HEK293 (cell line): ENCODE data around the gene EVPLL.
"Not testable (repeated sequence)": the region's sequence is repeated elsewhere in the genome, so short reads cannot be mapped to it uniquely, and the experiment has no call there.

ENCODE experiments used
- CTCF ChIP-seq: fragments of 450-650 bp; formaldehyde crosslinking; IDR thresholded peaks from 2 replicates; pipeline ENCODE4 v1.5.1; 2016; ENCODE audit warnings: missing biosample characterization, missing genetic modification characterization
- KLF9 ChIP-seq: fragments of 450-650 bp; formaldehyde crosslinking; IDR thresholded peaks from 2 replicates; pipeline ENCODE4 v1.5.1; 2016; ENCODE audit warnings: missing biosample characterization, missing genetic modification characterization, low read depth
- PATZ1 ChIP-seq: fragments of 450-650 bp; formaldehyde crosslinking; IDR thresholded peaks from 2 replicates; pipeline ENCODE4 v1.5.1; 2016; ENCODE audit warnings: missing biosample characterization, missing genetic modification characterization
- PBX3 ChIP-seq: sonication (generic); formaldehyde crosslinking; IDR thresholded peaks from 2 replicates; pipeline ENCODE4 v1.8.1; 2022; ENCODE audit warnings: mild to moderate bottlenecking, moderate library complexity, missing genetic modification reagents
- YY1 ChIP-seq: fragments of 450-650 bp; formaldehyde crosslinking; IDR thresholded peaks from 2 replicates; pipeline ENCODE4 v1.5.1; 2018; ENCODE audit warnings: missing biosample characterization, missing genetic modification characterization
- ZBTB1 ChIP-seq: fragments of 450-650 bp; formaldehyde crosslinking; IDR thresholded peaks from 2 replicates; pipeline ENCODE4 v1.5.1; 2016; ENCODE audit warnings: missing biosample characterization, missing genetic modification characterization
- ZBTB11 ChIP-seq: fragments of 450-650 bp; formaldehyde crosslinking; conservative IDR thresholded peaks from 2 replicates; pipeline ENCODE4 v1.5.1; 2016; ENCODE audit warnings: low read depth, missing biosample characterization, missing genetic modification characterization
- ZBTB44 ChIP-seq: fragments of 450-650 bp; IDR thresholded peaks from 2 replicates; pipeline ENCODE4 v1.5.1; 2018; ENCODE audit warnings: missing biosample characterization, mild to moderate bottlenecking, missing genetic modification characterization
- ZFP3 ChIP-seq: fragments of 450-650 bp; formaldehyde crosslinking; IDR thresholded peaks from 2 replicates; pipeline ENCODE4 v1.5.1; 2016; ENCODE audit warnings: low read depth, missing biosample characterization, missing genetic modification characterization
- ZNF174 ChIP-seq: fragments of 450-650 bp; formaldehyde crosslinking; IDR thresholded peaks from 2 replicates; pipeline ENCODE4 v1.5.0; 2017; ENCODE audit warnings: missing biosample characterization, mild to moderate bottlenecking, missing genetic modification characterization
- ZNF266 ChIP-seq: fragments of 450-650 bp; formaldehyde crosslinking; IDR thresholded peaks from 2 replicates; pipeline ENCODE4 v1.5.1; 2016; ENCODE audit warnings: missing biosample characterization, missing genetic modification characterization, low read depth
- ZNF341 ChIP-seq: fragments of 450-650 bp; formaldehyde crosslinking; IDR thresholded peaks from 2 replicates; pipeline ENCODE4; 2016; ENCODE audit warnings: low read depth, missing biosample characterization, missing genetic modification characterization
- ZNF560 ChIP-seq: fragments of 450-650 bp; formaldehyde crosslinking; IDR thresholded peaks from 2 replicates; pipeline ENCODE4 v1.5.1; 2017; ENCODE audit warnings: missing biosample characterization, missing genetic modification characterization, borderline replicate concordance
- ZNF692 ChIP-seq: fragments of 450-650 bp; formaldehyde crosslinking; IDR thresholded peaks from 2 replicates; pipeline ENCODE4 v1.5.1; 2016; ENCODE audit warnings: missing biosample characterization, missing genetic modification characterization

- TF ChIP-seq CTCF (tag by site-specific recombination); ZBTB1 (tag by site-specific recombination); ZNF174 (tag by site-specific recombination); PBX3 (CRISPR knock-in tag); ZNF692; ZNF560 (tag by site-specific recombination); ZBTB44 (tag by site-specific recombination); ZBTB11 (tag by site-specific recombination); YY1 (tag by site-specific recombination); ZNF341 (tag by site-specific recombination); ZNF266 (tag by site-specific recombination); PATZ1 (tag by site-specific recombination); KLF9 (tag by site-specific recombination); ZFP3 (tag by site-specific recombination): not testable (repeated sequence)
Measured at GRCh38 chr17:18388728-18389127, 11.2 kb downstream of the EVPLL start.
